EL (cell line): ENCODE results near the gene EBPL.
"Not testable (repeated sequence)": the region's sequence is repeated elsewhere in the genome, so short reads cannot be mapped to it uniquely, and the experiment has no call there.

Source experiments
- DNase-seq: peaks from one replicate; pipeline ENCODE4 v3.0.0-alpha.2; 2016

EBPL gene

GRCh38 chr13:49690995-49691784 is at the start of gene EBPL:
TSS of gene EBPL (minus strand) at chr13:49691486. CDS start at chr13:49691424, 62 bp downstream.
- peak; percentile 91 for DNase-seq

GRCh38 chr13:49740870-49741269 is 49.6 kb upstream of the EBPL start:
- no peak for DNase-seq

- no peak for DNase-seq
Measured at GRCh38 chr13:49739498-49740187, 48.4 kb upstream of the EBPL start.

GRCh38 chr13:49733181-49733951 is 42.1 kb upstream of the EBPL start:
- no peak for DNase-seq

GRCh38 chr13:49731766-49732165 is 40.5 kb upstream of the EBPL start:
- peak; percentile 70 for DNase-seq

GRCh38 chr13:49716615-49717014 is 25.3 kb upstream of the EBPL start:
- no peak for DNase-seq

- no peak for DNase-seq
Measured at GRCh38 chr13:49714757-49715156, 23.5 kb upstream of the EBPL start.

GRCh38 chr13:49711218-49711863 is 20.1 kb upstream of the EBPL start:
- peak; percentile 84 for DNase-seq

GRCh38 chr13:49704264-49704663 is 13.0 kb upstream of the EBPL start:
- DNase-seq = not testable (repeated sequence)

- no peak for DNase-seq
Measured at GRCh38 chr13:49701491-49701890, 10.2 kb upstream of the EBPL start.

- DNase-seq = no peak
Measured at GRCh38 chr13:49697468-49697867, 6.2 kb upstream of the EBPL start.

- no peak for DNase-seq
Measured at GRCh38 chr13:49694446-49694845, 3.2 kb upstream of the EBPL start.

- DNase-seq = no peak
Measured at GRCh38 chr13:49693877-49694276, 2.6 kb upstream of the EBPL start.

GRCh38 chr13:49693191-49693733 is 2.0 kb upstream of the EBPL start:
- peak; percentile 18 for DNase-seq

GRCh38 chr13:49690133-49690994 is 922 bp downstream of the EBPL start:
- DNase-seq = peak; percentile 64

GRCh38 chr13:49683489-49683888 is 7.8 kb downstream of the EBPL start:
- no peak for DNase-seq

GRCh38 chr13:49681842-49682435 is 9.3 kb downstream of the EBPL start:
- DNase-seq = peak; percentile 18

- no peak for DNase-seq
Measured at GRCh38 chr13:49679246-49679645, 12.0 kb downstream of the EBPL start.

GRCh38 chr13:49678191-49678914 is 12.9 kb downstream of the EBPL start:
- DNase-seq = no peak

GRCh38 chr13:49676581-49677298 is 14.5 kb downstream of the EBPL start:
- DNase-seq = no peak
